Neuronal stem cell (in vitro differentiated cells): ENCODE measurements around the gene HIPK4.

Experiments used
- DNase-seq: peaks from one replicate; pipeline ENCODE4 v3.0.0-alpha.2; 2013; ENCODE audit warnings: low spot score
- H2AFZ ChIP-seq: one replicate; pipeline ENCODE4 v1.6.1; 2013; ENCODE audit warnings: mild to moderate bottlenecking, low read length, inconsistent platforms
- H2AK5ac ChIP-seq: 2 replicates; pipeline ENCODE4 v1.6.1; 2013; ENCODE audit warnings: low read depth, mild to moderate bottlenecking, inconsistent platforms, low read length, moderate library complexity, mixed read lengths
- H2BK120ac ChIP-seq: 2 replicates; pipeline ENCODE4 v1.6.1; 2013; ENCODE audit warnings: low read depth, mild to moderate bottlenecking, inconsistent platforms, low read length, moderate library complexity, mixed read lengths
- H2BK12ac ChIP-seq: one replicate; pipeline ENCODE4 v1.6.1; 2013; ENCODE audit warnings: low read length, inconsistent platforms
- H2BK15ac ChIP-seq: 2 replicates; pipeline ENCODE4 v1.6.1; 2013; ENCODE audit warnings: mild to moderate bottlenecking, low read length, inconsistent platforms, mixed read lengths
- H2BK5ac ChIP-seq: one replicate; pipeline ENCODE4 v1.6.1; 2013; ENCODE audit warnings: inconsistent platforms, mild to moderate bottlenecking, low read length, moderate library complexity
- H3K14ac ChIP-seq: one replicate; pipeline ENCODE4 v1.6.1; 2013; ENCODE audit warnings: low read length, inconsistent platforms
- H3K18ac ChIP-seq: 2 replicates; pipeline ENCODE4 v1.6.1; 2013; ENCODE audit warnings: low read length, inconsistent platforms
- H3K23ac ChIP-seq: 2 replicates; pipeline ENCODE4 v1.6.1; 2013; ENCODE audit warnings: low read depth, mild to moderate bottlenecking, mixed read lengths, low read length, inconsistent platforms; ENCODE audit not compliant: poor library complexity
- H3K27ac ChIP-seq: replicated peaks from 3 replicates; pipeline ENCODE4 v1.5.1; 2013; ENCODE audit warnings: low read length, inconsistent platforms
- H3K27me3 ChIP-seq, 3 experiments: 2 replicates each; pipeline ENCODE4 v1.6.1; 2013; ENCODE audit warnings: low read length in 3 of 3, mild to moderate bottlenecking in 2 of 3, inconsistent platforms in 1 of 3, low read depth in 1 of 3, mixed read lengths in 1 of 3, moderate library complexity in 1 of 3; ENCODE audit not compliant: control insufficient read depth in 3 of 3, insufficient read depth in 3 of 3
- H3K36me3 ChIP-seq, 2 donors: replicated peaks in 1 of 2; 2 replicates each; pipeline ENCODE4 v1.6.1; 2013; ENCODE audit warnings: low read length in 2 of 2; ENCODE audit not compliant: control insufficient read depth in 2 of 2, insufficient read depth in 2 of 2
- H3K4ac ChIP-seq: 2 replicates; pipeline ENCODE4 v1.6.1; 2013; ENCODE audit warnings: inconsistent platforms, mild to moderate bottlenecking, low read length, moderate library complexity
- H3K4me1 ChIP-seq, 2 donors: 1 replicate in 1 of 2; 2 replicates in 1 of 2; pipeline ENCODE4 v1.6.1; 2013; ENCODE audit warnings: low read length in 2 of 2, low read depth in 1 of 2; ENCODE audit not compliant: control insufficient read depth in 2 of 2, insufficient read depth in 1 of 2
- H3K4me2 ChIP-seq: one replicate; pipeline ENCODE4 v1.6.1; 2013; ENCODE audit warnings: mild to moderate bottlenecking, low read length, inconsistent platforms; ENCODE audit not compliant: insufficient read depth, poor library complexity, severe bottlenecking
- H3K4me3 ChIP-seq, 2 donors: 2 replicates each; pipeline ENCODE4 v1.5.1; 2013; ENCODE audit warnings: low read length in 2 of 2, mild to moderate bottlenecking in 2 of 2, inconsistent platforms in 1 of 2, moderate library complexity in 1 of 2
- H3K79me1 ChIP-seq: one replicate; pipeline ENCODE4 v1.6.1; 2013; ENCODE audit warnings: low read depth, mild to moderate bottlenecking, inconsistent platforms, low read length, moderate library complexity
- H3K9ac ChIP-seq: one replicate; pipeline ENCODE4 v1.6.1; 2013; ENCODE audit warnings: mild to moderate bottlenecking, low read depth, low read length, inconsistent platforms; ENCODE audit not compliant: poor library complexity
- H3K9me3 ChIP-seq, 2 donors: replicated peaks in 1 of 2; 2 replicates each; pipeline versions ENCODE3 to v1.6.1; 2013; ENCODE audit warnings: low read length in 2 of 2, mild to moderate bottlenecking in 2 of 2, inconsistent platforms in 1 of 2, low read depth in 1 of 2, mixed read lengths in 1 of 2, moderate library complexity in 1 of 2; ENCODE audit not compliant: control insufficient read depth in 2 of 2, insufficient read depth in 1 of 2
- H4K8ac ChIP-seq: one replicate; pipeline ENCODE4 v1.6.1; 2013; ENCODE audit warnings: low read depth, mild to moderate bottlenecking, inconsistent platforms, low read length, moderate library complexity
- H4K91ac ChIP-seq: one replicate; pipeline ENCODE4 v1.6.1; 2013; ENCODE audit warnings: low read length, low read depth, mild to moderate bottlenecking, inconsistent platforms; ENCODE audit not compliant: poor library complexity
- WGBS, 2 donors: extraction: QIAGEN DNeasy Blood & Tissue Kit; methylation state at CpG; one replicate each; pipeline ENCODE4 v1.1.7; 2013; ENCODE audit warnings: missing lambda C conversion rate in 2 of 2, mixed read lengths in 1 of 2; ENCODE audit not compliant: insufficient read length in 2 of 2, insufficient replicate concordance in 1 of 2; ENCODE audit errors: extremely low coverage in 2 of 2; 5-methylcytosine and 5-hydroxymethylcytosine counted together

HIPK4 gene

DNA sequence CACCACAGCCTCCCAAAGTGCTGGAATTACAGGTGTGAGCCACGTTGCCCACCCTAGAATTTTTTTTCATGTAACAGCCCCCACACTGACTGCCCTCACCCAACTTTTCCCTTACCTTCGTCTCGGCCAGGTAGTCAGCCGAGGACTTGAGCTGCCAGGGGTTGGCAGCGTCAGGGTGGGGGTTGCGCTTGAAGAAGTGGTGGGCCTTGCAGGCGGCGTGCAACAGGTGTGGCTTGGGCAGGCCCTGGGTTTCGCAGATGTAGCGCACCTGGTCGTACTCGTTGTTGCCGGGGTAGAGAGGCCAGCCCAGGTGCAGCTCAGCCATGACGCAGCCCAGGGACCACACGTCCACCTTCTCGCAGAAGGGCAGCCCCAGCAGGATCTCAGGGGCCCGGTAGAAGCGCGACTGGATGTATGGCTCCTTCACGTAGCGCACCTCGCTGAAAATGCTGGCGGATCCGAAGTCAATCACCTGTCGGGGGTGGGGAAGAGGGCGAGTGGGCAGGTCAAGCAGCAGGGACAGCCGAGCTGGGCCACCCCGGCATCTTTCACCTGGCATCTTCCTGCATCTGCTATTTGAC is 6.2 kb downstream of the HIPK4 start:
- Histone ChIP-seq H2AK5ac (no peak overlapping the region), H2BK15ac (no peak overlapping the region)

GRCh38 chr19:40381321-40381720 is 8.7 kb downstream of the HIPK4 start:
- H3K4me2 ChIP-seq: no peak overlapping the region
- no peak overlapping the region for H2BK12ac ChIP-seq
- H3K9me3 ChIP-seq: peaks cover 0 to 4% of the 10 kb centered on the region in 2 donors
- peaks cover 27 to 32% of the 10 kb centered on the region in 2 donors for H3K36me3 ChIP-seq
- H3K4me3 ChIP-seq: no peak overlapping the region
- no peak overlapping the region for H2BK15ac ChIP-seq
- peak overlapping the region; percentile 3 for H2BK5ac ChIP-seq
- H4K91ac ChIP-seq: no peak overlapping the region
- DNase-seq: no peak
- no peak overlapping the region for H4K8ac ChIP-seq
- H3K27ac ChIP-seq: no peak overlapping the region
- H3K27me3 ChIP-seq: no peaks in the 10 kb centered on the region
- peak overlapping the region; percentile 6 for H2BK120ac ChIP-seq
- no peak overlapping the region for H3K4ac ChIP-seq
- no peak overlapping the region for H3K14ac ChIP-seq
- no peak overlapping the region for H2AFZ ChIP-seq
- H3K18ac ChIP-seq: no peak overlapping the region
- H3K23ac ChIP-seq: no peak overlapping the region
- peaks cover 10% of the 10 kb centered on the region for H3K79me1 ChIP-seq
- H2AK5ac ChIP-seq: no peak overlapping the region
- no peak overlapping the region for H3K9ac ChIP-seq
- no peaks in the 10 kb centered on the region for H3K4me1 ChIP-seq
- no CpG with 5 or more reads among the region's 3 CpGs for WGBS, 2 donors

More for the DNA sequence above, 6.2 kb downstream of the HIPK4 start:
- Histone ChIP-seq H4K91ac (no peak overlapping the region), H3K27ac (no peak overlapping the region), H2BK120ac (no peak overlapping the region), H3K18ac (no peak overlapping the region), H3K9ac (no peak overlapping the region), H3K4me1 (no peaks in the 10 kb centered on the region), H3K23ac (peak overlapping the region; percentile 80), H3K4ac (no peak overlapping the region), H3K36me3 (peaks cover 13 to 14% of the 10 kb centered on the region in 2 donors), H2AFZ (no peak overlapping the region), H3K4me3 (peak overlapping the region in 1 of 2 donors; percentile 46), H3K14ac (no peak overlapping the region), H4K8ac (no peak overlapping the region), H3K4me2 (no peak overlapping the region), H3K27me3 (no peaks in the 10 kb centered on the region), H3K9me3 (peaks cover 0 to 1% of the 10 kb centered on the region in 2 donors), H3K79me1 (peaks cover 8% of the 10 kb centered on the region), H2BK12ac (no peak overlapping the region), H2BK5ac (no peak overlapping the region)
- no peak for DNase-seq
- no CpG with 5 or more reads among the region's 28 CpGs for WGBS, 2 donors

- no peaks in the 10 kb centered on the region for H3K4me1 ChIP-seq
- peaks cover 27 to 36% of the 10 kb centered on the region in 2 donors for H3K36me3 ChIP-seq
- DNase-seq: no peak
- H2AK5ac ChIP-seq: no peak overlapping the region
- H2BK12ac ChIP-seq: no peak overlapping the region
- no peak overlapping the region for H3K4ac ChIP-seq
- H2BK5ac ChIP-seq: peak overlapping the region; percentile 3
- H3K79me1 ChIP-seq: peaks cover 10% of the 10 kb centered on the region
- H3K27ac ChIP-seq: no peak overlapping the region
- H2BK15ac ChIP-seq: no peak overlapping the region
- no peak overlapping the region for H3K18ac ChIP-seq
- no peak overlapping the region for H3K4me2 ChIP-seq
- peak overlapping the region; percentile 77 for H3K9ac ChIP-seq
- peaks cover 0 to 4% of the 10 kb centered on the region in 2 donors for H3K9me3 ChIP-seq
- peak overlapping the region; percentile 65 for H4K8ac ChIP-seq
- peak overlapping the region; percentile 6 for H2BK120ac ChIP-seq
- H3K23ac ChIP-seq: peak overlapping the region; percentile 73
- H2AFZ ChIP-seq: no peak overlapping the region
- H4K91ac ChIP-seq: no peak overlapping the region
- H3K4me3 ChIP-seq: no peak overlapping the region
- no CpG with 5 or more reads among the region's 37 CpGs for WGBS, 2 donors
- H3K14ac ChIP-seq: peak overlapping the region; percentile 21
- no peaks in the 10 kb centered on the region for H3K27me3 ChIP-seq
Measured at GRCh38 chr19:40380199-40381037, 9.6 kb downstream of the HIPK4 start.

DNA sequence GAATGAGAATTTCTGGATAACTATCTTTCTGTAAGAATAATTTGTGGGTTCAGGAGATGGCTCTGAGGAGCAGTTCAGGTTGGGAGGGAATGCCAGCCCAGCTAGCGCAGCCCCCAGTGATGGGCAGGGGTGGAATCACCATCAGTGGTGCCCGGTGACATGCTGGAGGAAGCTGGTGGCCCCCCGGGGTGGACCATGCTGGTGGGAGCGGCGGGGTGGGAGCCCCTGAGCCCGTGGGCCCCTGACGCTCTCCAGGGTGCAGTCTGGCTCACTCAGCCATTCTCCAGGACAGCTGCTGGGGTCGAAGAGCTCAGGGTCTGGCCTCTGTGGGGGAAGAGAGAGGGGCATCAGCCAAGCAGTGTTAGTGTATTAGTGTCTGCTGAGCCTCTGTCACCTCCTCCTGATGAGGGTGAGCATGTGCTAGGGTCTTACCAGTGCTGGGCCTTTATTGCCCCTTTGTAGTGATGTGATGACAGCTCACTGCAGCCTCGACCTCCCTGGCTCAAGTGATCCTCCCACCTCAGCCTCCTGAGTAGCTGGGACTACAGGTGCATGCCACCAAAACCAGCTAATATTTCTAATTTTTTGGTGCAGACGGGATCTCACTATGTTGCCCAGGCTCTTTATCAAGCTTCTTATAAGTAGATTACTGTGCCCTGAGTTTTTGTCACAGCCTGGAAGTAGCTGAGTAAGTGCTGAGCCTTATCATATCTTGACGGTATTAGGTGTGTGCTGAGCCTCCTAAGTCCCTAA is 10.4 kb downstream of the HIPK4 start:
- Histone ChIP-seq H2AK5ac (no peak overlapping the region), H3K14ac (no peak overlapping the region), H3K4me2 (no peak overlapping the region), H3K4ac (no peak overlapping the region), H3K23ac (peak overlapping the region; percentile 55), H2BK12ac (no peak overlapping the region), H3K79me1 (peaks cover 10% of the 10 kb centered on the region), H3K27ac (no peak overlapping the region), H3K9me3 (peaks cover 0 to 4% of the 10 kb centered on the region in 2 donors), H3K36me3 (peaks cover 30 to 42% of the 10 kb centered on the region in 2 donors), H2AFZ (no peak overlapping the region), H3K4me3 (no peak overlapping the region), H2BK5ac (no peak overlapping the region), H4K8ac (no peak overlapping the region), H2BK15ac (no peak overlapping the region), H4K91ac (no peak overlapping the region), H3K4me1 (no peaks in the 10 kb centered on the region), H2BK120ac (no peak overlapping the region), H3K18ac (no peak overlapping the region), H3K27me3 (no peaks in the 10 kb centered on the region), H3K9ac (no peak overlapping the region)
- WGBS, 2 donors: no CpG with 5 or more reads among the region's 11 CpGs
- no peak for DNase-seq
